Testis (tissue), 3 donors: ENCODE measurements around the gene COL6A3. TPM values are rescaled to one million over a fixed set of nuclear protein-coding genes. Genes with fewer than 3 reads are reported as not detected.

ENCODE experiments used
- DNase-seq: peaks from one replicate; pipeline ENCODE4 v3.0.0-alpha.2; 2019
- H3K27ac ChIP-seq, 2 donors: fragments of 200-600 bp; sonication (generic); one replicate each; pipeline ENCODE4 v1.5.1; 2019
- H3K27me3 ChIP-seq: fragments of 200-600 bp; sonication (generic); one replicate; pipeline ENCODE4 v1.5.1; 2019
- H3K36me3 ChIP-seq: fragments of 200-600 bp; sonication (generic); one replicate; pipeline ENCODE4 v1.5.1; 2017; ENCODE audit warnings: low read depth; ENCODE audit errors: missing control alignments
- H3K4me1 ChIP-seq: fragments of 200-600 bp; sonication (generic); one replicate; pipeline ENCODE4 v1.5.1; 2019
- H3K4me3 ChIP-seq, 2 donors: fragments of 200-600 bp; sonication (generic); one replicate each; pipeline ENCODE4 v1.5.1; 2017 to 2019
- H3K9me3 ChIP-seq: fragments of 200-600 bp; sonication (generic); one replicate; pipeline ENCODE4 v1.5.1; 2017
- CTCF ChIP-seq, 3 experiments: fragments of 450-650 bp in 2 of 3; fragments of 200-600 bp in 1 of 3; sonication (generic) in 1 of 3; IDR thresholded peaks; one replicate each; pipeline ENCODE4 v1.5.1; 2016 to 2019; ENCODE audit warnings: antibody characterized with exemption in 3 of 3, mild to moderate bottlenecking in 2 of 3, moderate library complexity in 1 of 3
- POLR2A ChIP-seq: fragments of 450-650 bp; IDR thresholded peaks from one replicate; pipeline ENCODE4 v1.6.1; 2017; ENCODE audit warnings: antibody characterized with exemption, mild to moderate bottlenecking, moderate library complexity
- WGBS, 2 donors: methylation state at CpG; one replicate each; pipeline ENCODE4 v1.1.5; 2018; 5-methylcytosine and 5-hydroxymethylcytosine counted together
- intact Hi-C: fragments of 100-400 bp; cut with DNase I; formaldehyde crosslinking; loops from one replicate; pipeline ENCODE4 v1.15.1; 2023; ENCODE audit warnings: low total_unique reads
- polyA plus RNA-seq: library from polyadenylated mRNA; stranded (reverse); fragments of 350-450 nt; fragmentation: Illumina TruSeq; extraction: RNeasy Lipid Tissue Mini Kit (QIAGEN cat#74804); gene quantifications from one replicate; pipeline ENCODE4 v1.2.3, GENCODE V29; 2014; ENCODE audit warnings: low read depth, low replicate concordance; ENCODE audit not compliant: insufficient read depth
- total RNA-seq, 2 donors: library from RNA; depleted of rRNA; stranded (reverse); fragments of >200 nt; gene quantifications; one replicate each; pipeline ENCODE4 v1.2.3, GENCODE V29; 2016

COL6A3 gene
- total and polyA plus RNA-seq, 3 donors from 2014 or later: 35.1 to 93.1 (median 74.1) TPM

GRCh38 chr2:237326266-237327171 lies 87.4 kb downstream of the COL6A3 start:
- no peaks in the 10 kb centered on the region for H3K36me3 ChIP-seq
- H3K9me3 ChIP-seq: no peaks in the 10 kb centered on the region
- intact Hi-C loops: no loop called here
- peak overlapping the region; percentile 76 to 90 for H3K27ac ChIP-seq
- peaks cover 41% of the 10 kb centered on the region for H3K4me1 ChIP-seq
- H3K27me3 ChIP-seq: no peaks in the 10 kb centered on the region
- WGBS, 2 donors: 45% methylated on average over 12 of the region's 12 CpGs
- H3K4me3 ChIP-seq: no peak overlapping the region
- DNase-seq: no peak
- TF ChIP-seq CTCF (IDR thresholded peaks at IDR 0.05) (no peak), POLR2A (no peak)

- intact Hi-C loops: no loop called here
- peak overlapping the region; percentile 41 to 90 for H3K27ac ChIP-seq
- H3K36me3 ChIP-seq: no peaks in the 10 kb centered on the region
- no peaks in the 10 kb centered on the region for H3K27me3 ChIP-seq
- peaks cover 50% of the 10 kb centered on the region for H3K4me1 ChIP-seq
- 64 to 65% methylated on average over 5 of the region's 5 CpGs for WGBS, 2 donors
- TF ChIP-seq POLR2A (no peak), CTCF (IDR thresholded peaks at IDR 0.05) (no peak)
- no peak overlapping the region for H3K4me3 ChIP-seq
- peak; percentile 49 for DNase-seq
- H3K9me3 ChIP-seq: no peaks in the 10 kb centered on the region
These were observed 89.1 kb downstream of the COL6A3 start for GRCh38 chr2:237324837-237325236.

- DNase-seq: no peak
- intact Hi-C loops: no loop called here
- 76 to 77% methylated on average over 12 of the region's 12 CpGs for WGBS, 2 donors
These were observed 89.5 kb downstream of the COL6A3 start for GRCh38 chr2:237324405-237324831.

GRCh38 chr2:237323656-237324055 lies 90.3 kb downstream of the COL6A3 start:
- DNase-seq: no peak
- TF ChIP-seq POLR2A (no peak), CTCF (IDR thresholded peaks at IDR 0.05) (no peak)
- Histone ChIP-seq H3K4me3 (no peak overlapping the region), H3K4me1 (peaks cover 50% of the 10 kb centered on the region), H3K36me3 (no peaks in the 10 kb centered on the region), H3K27ac (peak overlapping the region in 1 of 2 donors; percentile 90), H3K27me3 (no peaks in the 10 kb centered on the region), H3K9me3 (no peaks in the 10 kb centered on the region)
- WGBS, 2 donors: 81 to 86% methylated on average over 8 of the region's 8 CpGs
- intact Hi-C loops: no loop called here

More at GRCh38 chr2:237324405-237324831, 89.5 kb downstream of the COL6A3 start:
- no peaks in the 10 kb centered on the region for H3K36me3 ChIP-seq
- H3K27ac ChIP-seq: peak overlapping the region; percentile 41 to 90
- H3K4me1 ChIP-seq: peaks cover 50% of the 10 kb centered on the region
- H3K9me3 ChIP-seq: no peaks in the 10 kb centered on the region
- H3K4me3 ChIP-seq: no peak overlapping the region
- no peaks in the 10 kb centered on the region for H3K27me3 ChIP-seq
- TF ChIP-seq CTCF (IDR thresholded peaks at IDR 0.05) (no peak), POLR2A (no peak)
